Mesendoderm (in vitro differentiated cells): ENCODE measurements around the gene EXOC7.

Source experiments
- DNase-seq: peaks from one replicate; pipeline ENCODE4 v3.0.0; 2013
- H2AK5ac ChIP-seq: 2 replicates; pipeline ENCODE4 v1.6.1; 2013; ENCODE audit warnings: low read length, inconsistent platforms
- H2BK120ac ChIP-seq: 2 replicates; pipeline ENCODE4 v1.6.1; 2013; ENCODE audit warnings: low read depth, mild to moderate bottlenecking, low read length, moderate library complexity, mixed read lengths
- H2BK15ac ChIP-seq: replicated peaks from 2 replicates; pipeline ENCODE4 v1.6.1; 2013; ENCODE audit warnings: low read depth, mild to moderate bottlenecking, moderate library complexity
- H2BK5ac ChIP-seq: 2 replicates; pipeline ENCODE4 v1.6.1; 2013; ENCODE audit warnings: low read length, inconsistent platforms
- H3K18ac ChIP-seq: 2 replicates; pipeline ENCODE4 v1.6.1; 2013; ENCODE audit warnings: mild to moderate bottlenecking, low read length, mixed read lengths
- H3K23ac ChIP-seq: one replicate; pipeline ENCODE4 v1.6.1; 2013; ENCODE audit warnings: low read length
- H3K27ac ChIP-seq: 2 replicates; pipeline ENCODE4 v1.5.1; 2013; ENCODE audit warnings: low read depth, mild to moderate bottlenecking, inconsistent platforms, low read length, moderate library complexity
- H3K27me3 ChIP-seq: 2 replicates; pipeline ENCODE4 v1.6.1; 2013; ENCODE audit warnings: low read length, control low read depth, mild to moderate bottlenecking, inconsistent platforms; ENCODE audit not compliant: insufficient read depth, poor library complexity
- H3K36me3 ChIP-seq: 2 replicates; pipeline ENCODE4 v1.6.1; 2013; ENCODE audit warnings: low read length, inconsistent platforms; ENCODE audit not compliant: control insufficient read depth, insufficient read depth
- H3K4ac ChIP-seq: one replicate; pipeline ENCODE4 v1.6.1; 2013; ENCODE audit warnings: low read depth, mild to moderate bottlenecking, low read length, moderate library complexity
- H3K4me1 ChIP-seq: 2 replicates; pipeline ENCODE4 v1.6.1; 2013; ENCODE audit warnings: low read depth, low read length, inconsistent platforms; ENCODE audit not compliant: control insufficient read depth
- H3K4me2 ChIP-seq: 2 replicates; pipeline ENCODE4 v1.6.1; 2013; ENCODE audit warnings: low read length
- H3K4me3 ChIP-seq: 2 replicates; pipeline ENCODE4 v1.5.1; 2013; ENCODE audit warnings: mild to moderate bottlenecking, low read length
- H3K56ac ChIP-seq: one replicate; pipeline ENCODE4 v1.6.1; 2013; ENCODE audit warnings: low read length
- H3K79me1 ChIP-seq: 2 replicates; pipeline ENCODE4 v1.6.1; 2013; ENCODE audit warnings: low read length, inconsistent platforms
- H3K79me2 ChIP-seq: 2 replicates; pipeline ENCODE4 v1.6.1; 2013; ENCODE audit warnings: mild to moderate bottlenecking, low read length; ENCODE audit not compliant: control insufficient read depth, insufficient read depth
- H3K9ac ChIP-seq: 2 replicates; pipeline ENCODE4 v1.6.1; 2013; ENCODE audit warnings: low read length, inconsistent platforms
- H4K5ac ChIP-seq: one replicate; pipeline ENCODE4 v1.6.1; 2013; ENCODE audit warnings: low read length
- H4K8ac ChIP-seq: one replicate; pipeline ENCODE4 v1.6.1; 2013; ENCODE audit warnings: low read depth, mild to moderate bottlenecking, control low read depth, low read length, moderate library complexity
- WGBS: extraction: QIAGEN DNeasy Blood & Tissue Kit; methylation state at CpG from one replicate; pipeline ENCODE4 v1.1.7; 2013; ENCODE audit warnings: low lambda C conversion rate, missing lambda C conversion rate; ENCODE audit not compliant: insufficient coverage; ENCODE audit errors: extremely low coverage; 5-methylcytosine and 5-hydroxymethylcytosine counted together

The EXOC7 gene

GRCh38 chr17:76092526-76093413 lies 10.8 kb downstream of the EXOC7 start:
- no peak for DNase-seq
- H3K56ac ChIP-seq: no peak overlapping the region
- H3K4ac ChIP-seq: no peak overlapping the region
- no peak overlapping the region for H2BK15ac ChIP-seq
- WGBS: no CpG with 5 or more reads among the region's 20 CpGs
- H3K4me2 ChIP-seq: no peak overlapping the region
- no peak overlapping the region for H3K18ac ChIP-seq
- H3K4me1 ChIP-seq: no peaks in the 10 kb centered on the region
- no peaks in the 10 kb centered on the region for H3K79me2 ChIP-seq
- H3K79me1 ChIP-seq: peaks cover 2% of the 10 kb centered on the region
- no peak overlapping the region for H3K9ac ChIP-seq
- H3K4me3 ChIP-seq: no peak overlapping the region
- no peak overlapping the region for H2AK5ac ChIP-seq
- no peak overlapping the region for H4K5ac ChIP-seq
- H2BK5ac ChIP-seq: no peak overlapping the region
- H3K23ac ChIP-seq: no peak overlapping the region
- no peak overlapping the region for H4K8ac ChIP-seq
- H3K36me3 ChIP-seq: peaks cover 20% of the 10 kb centered on the region
- no peak overlapping the region for H3K27ac ChIP-seq
- no peaks in the 10 kb centered on the region for H3K27me3 ChIP-seq
- H2BK120ac ChIP-seq: no peak overlapping the region

- no CpG with 5 or more reads among the region's 23 CpGs for WGBS
- peaks cover 22% of the 10 kb centered on the region for H3K36me3 ChIP-seq
- no peak overlapping the region for H3K27ac ChIP-seq
- H3K18ac ChIP-seq: no peak overlapping the region
- no peak overlapping the region for H3K9ac ChIP-seq
- no peak overlapping the region for H4K5ac ChIP-seq
- H3K79me2 ChIP-seq: no peaks in the 10 kb centered on the region
- no peaks in the 10 kb centered on the region for H3K4me1 ChIP-seq
- H3K27me3 ChIP-seq: no peaks in the 10 kb centered on the region
- no peak overlapping the region for H3K4me3 ChIP-seq
- H3K56ac ChIP-seq: no peak overlapping the region
- H2BK5ac ChIP-seq: no peak overlapping the region
- no peak overlapping the region for H2BK120ac ChIP-seq
- H4K8ac ChIP-seq: no peak overlapping the region
- no peak for DNase-seq
- peaks cover 2% of the 10 kb centered on the region for H3K79me1 ChIP-seq
- H3K4ac ChIP-seq: no peak overlapping the region
- no peak overlapping the region for H3K4me2 ChIP-seq
- H2AK5ac ChIP-seq: no peak overlapping the region
- no peak overlapping the region for H3K23ac ChIP-seq
- H2BK15ac ChIP-seq: no peak overlapping the region
Measured at GRCh38 chr17:76091526-76092286, 11.9 kb downstream of the EXOC7 start.

DNA sequence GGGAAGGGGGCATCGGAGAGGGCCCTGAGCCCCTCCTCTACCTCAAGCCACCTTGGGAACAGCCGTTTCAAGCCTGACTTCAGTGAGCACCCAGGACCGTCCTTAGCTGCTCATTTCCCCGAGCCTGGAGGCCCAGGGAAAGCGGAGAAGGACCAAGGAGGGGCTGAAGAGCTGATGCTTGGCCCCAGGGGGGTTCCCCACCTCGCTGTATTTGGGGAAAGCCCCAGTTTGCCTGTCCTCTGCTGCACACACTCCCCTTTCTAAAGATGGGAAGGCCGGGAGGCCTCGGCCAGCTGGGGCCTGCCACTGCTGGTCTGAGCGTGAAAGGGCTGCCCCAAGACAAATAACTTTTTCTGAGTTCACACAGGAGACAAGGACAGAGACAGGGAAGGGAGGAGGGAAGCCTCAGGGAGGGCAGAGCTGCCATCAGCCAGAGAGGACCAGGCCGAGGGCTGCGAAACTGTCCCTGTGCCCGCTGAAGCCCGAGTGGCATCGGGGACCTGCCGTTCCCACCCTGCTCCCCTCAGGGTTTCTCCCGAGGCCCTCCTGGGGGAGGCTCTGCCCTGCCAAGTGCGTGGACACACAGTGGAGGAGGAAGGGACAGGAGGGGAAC lies 13.0 kb downstream of the EXOC7 start:
- Histone ChIP-seq H3K36me3 (peaks cover 22% of the 10 kb centered on the region), H2BK15ac (no peak overlapping the region), H3K9ac (no peak overlapping the region), H3K23ac (no peak overlapping the region), H2BK5ac (no peak overlapping the region), H3K79me1 (peaks cover 2% of the 10 kb centered on the region), H2AK5ac (no peak overlapping the region), H3K4me3 (no peak overlapping the region), H4K5ac (no peak overlapping the region), H3K27me3 (no peaks in the 10 kb centered on the region), H3K4ac (no peak overlapping the region), H3K56ac (no peak overlapping the region), H3K27ac (no peak overlapping the region), H3K18ac (no peak overlapping the region), H2BK120ac (no peak overlapping the region), H3K79me2 (no peaks in the 10 kb centered on the region), H3K4me2 (no peak overlapping the region), H4K8ac (no peak overlapping the region), H3K4me1 (no peaks in the 10 kb centered on the region)
- DNase-seq: no peak
- no CpG with 5 or more reads among the region's 17 CpGs for whole genome bisulfite sequencing

DNA sequence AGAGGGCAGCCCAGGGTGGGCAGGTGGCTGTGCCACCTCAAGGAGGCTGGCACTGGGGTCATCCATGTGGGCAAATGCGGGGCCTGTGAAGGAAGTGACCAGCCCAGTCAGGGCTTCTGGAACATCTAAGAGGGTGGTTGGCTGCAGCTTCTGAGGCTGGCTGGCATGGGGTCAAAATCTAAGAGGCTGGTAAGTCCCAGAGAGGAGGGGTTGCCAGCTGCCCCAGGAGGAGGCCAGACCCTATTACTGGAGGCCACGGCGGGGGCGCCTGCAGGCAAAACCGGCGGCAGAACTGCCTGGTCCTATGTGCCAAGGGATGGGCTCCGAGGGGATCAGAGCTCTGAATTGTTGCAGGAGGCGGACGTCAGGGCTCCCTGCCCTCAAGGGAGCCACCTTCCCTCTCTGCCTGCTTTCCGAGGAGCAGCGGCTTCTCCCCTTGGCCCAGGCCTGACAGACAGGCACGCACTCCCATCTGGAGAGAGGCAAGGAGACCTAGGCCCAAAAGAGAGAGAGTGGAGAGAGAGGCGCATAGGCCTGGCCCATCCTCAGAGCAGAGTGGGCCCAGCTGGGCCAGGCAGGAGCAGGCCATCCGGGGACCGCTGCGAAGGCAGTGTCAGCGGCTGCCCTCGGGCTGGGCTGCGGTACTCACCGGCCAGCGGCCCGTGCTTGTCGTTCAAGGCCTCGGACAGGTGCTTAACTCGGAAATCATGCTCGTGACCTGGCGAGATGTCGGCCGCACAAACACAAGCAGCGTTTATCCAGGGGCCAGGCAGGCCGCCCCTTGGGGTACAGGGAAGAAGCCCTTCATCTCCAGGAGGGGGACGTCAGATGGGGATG lies 13.7 kb downstream of the EXOC7 start:
- Histone ChIP-seq H2AK5ac (no peak overlapping the region), H3K18ac (no peak overlapping the region), H3K4me2 (no peak overlapping the region), H3K4ac (no peak overlapping the region), H3K23ac (no peak overlapping the region), H3K27me3 (no peaks in the 10 kb centered on the region), H3K36me3 (peaks cover 26% of the 10 kb centered on the region), H2BK120ac (no peak overlapping the region), H4K5ac (no peak overlapping the region), H3K4me1 (no peaks in the 10 kb centered on the region), H3K79me2 (no peaks in the 10 kb centered on the region), H3K27ac (no peak overlapping the region), H3K4me3 (no peak overlapping the region), H3K9ac (no peak overlapping the region), H4K8ac (no peak overlapping the region), H3K79me1 (peaks cover 2% of the 10 kb centered on the region), H3K56ac (no peak overlapping the region), H2BK15ac (no peak overlapping the region), H2BK5ac (no peak overlapping the region)
- no peak for DNase-seq
- no CpG with 5 or more reads among the region's 32 CpGs for WGBS

- H4K5ac ChIP-seq: no peak overlapping the region
- no peak overlapping the region for H3K4me2 ChIP-seq
- no peak overlapping the region for H2BK5ac ChIP-seq
- H2BK15ac ChIP-seq: no peak overlapping the region
- H4K8ac ChIP-seq: no peak overlapping the region
- H3K27me3 ChIP-seq: no peaks in the 10 kb centered on the region
- no peak overlapping the region for H3K9ac ChIP-seq
- H3K36me3 ChIP-seq: peaks cover 21% of the 10 kb centered on the region
- no CpG with 5 or more reads among the region's 25 CpGs for WGBS
- H3K27ac ChIP-seq: no peak overlapping the region
- no peak overlapping the region for H2AK5ac ChIP-seq
- no peaks in the 10 kb centered on the region for H3K79me2 ChIP-seq
- no peak overlapping the region for H3K4me3 ChIP-seq
- peaks cover 2% of the 10 kb centered on the region for H3K79me1 ChIP-seq
- H2BK120ac ChIP-seq: no peak overlapping the region
- no peak overlapping the region for H3K56ac ChIP-seq
- H3K23ac ChIP-seq: no peak overlapping the region
- no peak overlapping the region for H3K18ac ChIP-seq
- H3K4me1 ChIP-seq: no peaks in the 10 kb centered on the region
- no peak for DNase-seq
- no peak overlapping the region for H3K4ac ChIP-seq
Measured at GRCh38 chr17:76088868-76089576, 14.6 kb downstream of the EXOC7 start.
